ENCODE measurements around the gene DUS2. TPM values are rescaled to one million over a fixed set of nuclear protein-coding genes. Genes with fewer than 3 reads are reported as not detected.
"Not testable (repeated sequence)": the region's sequence is repeated elsewhere in the genome, so short reads cannot be mapped to it uniquely, and the experiment has no call there.

Gene DUS2
- total and polyA plus RNA-seq, 7 donors = 3.6 to 17.3 (median 6.6) TPM

GRCh38 chr16:68005786-68006286 lies 17.2 kb upstream of the DUS2 start:
- Histone ChIP-seq H3K4me3 (no peak overlapping the region), H3K9me3 (no peaks in the 10 kb centered on the region), H3K27ac (peak overlapping the region; percentile 13 to 48 (median 31)), H3K27me3 (no peaks in the 10 kb centered on the region), H3K4me1 (no peaks in the 10 kb centered on the region), H3K36me3 (no peaks in the 10 kb centered on the region)
- WGBS, 2 donors = 24 to 44% methylated on average over 6 of the region's 6 CpGs
- TF ChIP-seq POLR2A (IDR thresholded peaks at IDR 0.05) (no peak), CTCF (IDR thresholded peaks at IDR 0.05) (no peak)
- intact Hi-C loops (cut with DNase I) = no loop called here
- DNase-seq = no peak

GRCh38 chr16:68009157-68009735 lies 13.8 kb upstream of the DUS2 start:
- H3K27me3 ChIP-seq = no peaks in the 10 kb centered on the region
- TF ChIP-seq EP300 (IDR thresholded peaks at IDR 0.05) (no peak), POLR2AphosphoS5 (IDR thresholded peaks at IDR 0.05) (no peak), POLR2A (IDR thresholded peaks at IDR 0.05) (no peak), CTCF (IDR thresholded peaks at IDR 0.05) (no peak)
- WGBS, 2 donors = 77 to 80% methylated on average over 9 of the region's 9 CpGs
- H3K4me1 ChIP-seq = no peaks in the 10 kb centered on the region
- H3K9me3 ChIP-seq = no peaks in the 10 kb centered on the region
- H3K36me3 ChIP-seq = no peaks in the 10 kb centered on the region
- no peak for DNase-seq
- intact Hi-C loops (cut with DNase I) = no loop called here
- H3K27ac ChIP-seq = no peak overlapping the region
- no peak overlapping the region for H3K4me3 ChIP-seq

- H3K27ac ChIP-seq; intact Hi-C loops (cut with DNase I); H3K9me3 ChIP-seq; DNase-seq; H3K36me3 ChIP-seq; H3K4me3 ChIP-seq; H3K27me3 ChIP-seq; H3K4me1 ChIP-seq: not testable (repeated sequence)
- 82 to 88% methylated on average over 4 of the region's 4 CpGs for WGBS, 2 donors
Observed at GRCh38 chr16:68009872-68010271, 13.2 kb upstream of the DUS2 start.

- no peaks in the 10 kb centered on the region for H3K27me3 ChIP-seq
- intact Hi-C loops (cut with DNase I) = no loop called here
- H3K4me1 ChIP-seq = no peaks in the 10 kb centered on the region
- H3K36me3 ChIP-seq = no peaks in the 10 kb centered on the region
- TF ChIP-seq EP300 (IDR thresholded peaks at IDR 0.05) (no peak), POLR2AphosphoS5 (IDR thresholded peaks at IDR 0.05) (no peak), POLR2A (IDR thresholded peaks at IDR 0.05) (no peak)
- 68 to 76% methylated on average over 1 of the region's 1 CpG for WGBS, 2 donors
- H3K4me3 ChIP-seq = no peak overlapping the region
- no peak overlapping the region for H3K27ac ChIP-seq
- DNase-seq = no peak
- H3K9me3 ChIP-seq = no peaks in the 10 kb centered on the region
Observed at GRCh38 chr16:68013440-68013839, 9.6 kb upstream of the DUS2 start.

GRCh38 chr16:68015681-68016080 lies 7.4 kb upstream of the DUS2 start, which contains the start of gene DPEP2NB:
DPEP2NB (minus strand) TSS chr16:68015911; CDS start chr16:68015770, 141 bp downstream.
- no peaks in the 10 kb centered on the region for H3K27me3 ChIP-seq
- H3K4me3 ChIP-seq = no peak within 1 kb of the TSS
- 79 to 89% methylated on average over 5 of the region's 5 CpGs for WGBS, 2 donors
- H3K27ac ChIP-seq = no peak within 1 kb of the TSS
- no peaks in the 10 kb centered on the region for H3K36me3 ChIP-seq
- intact Hi-C loops (cut with DNase I) = no loop called here
- no peak for TF ChIP-seq POLR2A (IDR thresholded peaks at IDR 0.05)
- no peak for TF ChIP-seq CTCF (IDR thresholded peaks at IDR 0.05)
- no peak for TF ChIP-seq POLR2AphosphoS5 (IDR thresholded peaks at IDR 0.05)
- TF ChIP-seq EP300 (IDR thresholded peaks at IDR 0.05) = no peak
- no peaks in the 10 kb centered on the region for H3K4me1 ChIP-seq
- no peaks in the 10 kb centered on the region for H3K9me3 ChIP-seq
- DNase-seq = no peak

- Histone ChIP-seq H3K4me1 (peaks cover 0 to 28% (median 25%) of the 10 kb centered on the region in 4 donors), H3K4me3 (no peak overlapping the region), H3K36me3 (peaks cover 0 to 7% (median 2%) of the 10 kb centered on the region in 4 donors), H3K9me3 (no peaks in the 10 kb centered on the region), H3K27ac (no peak overlapping the region), H3K27me3 (no peaks in the 10 kb centered on the region)
- DNase-seq = no peak
- intact Hi-C loops (cut with DNase I) = no loop called here
- 69 to 82% methylated on average over 8 of the region's 8 CpGs for WGBS, 2 donors
- no peak for TF ChIP-seq CTCF (IDR thresholded peaks at IDR 0.05)
- TF ChIP-seq POLR2AphosphoS5 (IDR thresholded peaks at IDR 0.05) = no peak
- no peak for TF ChIP-seq POLR2A (IDR thresholded peaks at IDR 0.05)
Observed at GRCh38 chr16:68019167-68019680, 3.9 kb upstream of the DUS2 start.

All from sigmoid colon (tissue), 7 donors.